Right ventricle myocardium inferior (tissue), 1 donor: ENCODE measurements around the gene RNF207. TPM values are rescaled to one million over a fixed set of nuclear protein-coding genes. Genes with fewer than 3 reads are reported as not detected.

Experiments
- ATAC-seq: fragments of 200-7000 bp; cut with Tn5 transposase; one replicate; pipeline ENCODE4 v1.9.1; 2020; ENCODE audit warnings: mild to moderate bottlenecking, moderate library complexity
- DNase-seq: peaks from one replicate; pipeline ENCODE4 v3.0.0; 2021; ENCODE audit errors: missing footprints
- intact Hi-C: fragments of 100-400 bp; cut with DNase I; formaldehyde crosslinking; loops from one replicate; pipeline ENCODE4 v1.11.0; 2022
- total RNA-seq: library from RNA; stranded (reverse); fragmentation: NEBNext Ultra II Directional; extraction: Animal tissue kit (Norgen Biotek cat#: 25700); gene quantifications from one replicate; pipeline ENCODE4 v1.2.1, GENCODE V29; 2021
- donor health status: DM: no; HTN: yes; CAD: no; lungs with severe emphysema.

RNF207 gene
- total RNA-seq, 1 donor from 2014 or later = 54.6 TPM

- no peak for DNase-seq
- intact Hi-C loops = no loop called here
- ATAC-seq = no peak
These were observed 14.0 kb upstream of the RNF207 start for GRCh38 chr1:6191968-6192367.

GRCh38 chr1:6197746-6198427, 8.0 kb upstream of the RNF207 start:
- ATAC-seq = no peak
- DNase-seq = no peak
- intact Hi-C loops = loop anchor here (5.0 kb wide), 1 partner anchor 39 kb away; the partner anchor contains the start of gene ICMT

GRCh38 chr1:6198646-6199297, 7.1 kb upstream of the RNF207 start:
- ATAC-seq (no peak), DNase-seq (no peak)
- intact Hi-C loops = loop anchor here (5.0 kb wide), 1 partner anchor 39 kb away; the partner anchor contains the start of gene ICMT

- peak; percentile 98 for ATAC-seq
- DNase-seq = peak; percentile 99
- intact Hi-C loops = loop anchor here (5.0 kb wide), 1 partner anchor 38 kb away; the partner anchor contains the start of gene ICMT
These were observed 6.4 kb upstream of the RNF207 start, which contains the start of gene RPL22 for GRCh38 chr1:6199298-6200187. RPL22 (minus strand) TSS chr1:6199595; CDS start chr1:6199573, 22 bp downstream.

- no peak for ATAC-seq
- DNase-seq = peak; percentile 39
- intact Hi-C loops = no loop called here
These were observed 5.6 kb upstream of the RNF207 start for GRCh38 chr1:6200188-6200809.

GRCh38 chr1:6202256-6202655, 3.7 kb upstream of the RNF207 start:
- intact Hi-C loops = no loop called here
- ATAC-seq (no peak), DNase-seq (no peak)

GRCh38 chr1:6206520-6206855, 569 bp downstream of the RNF207 start:
- DNase-seq (no peak), ATAC-seq (peak; percentile 3)
- intact Hi-C loops = loop anchor here (2.0 to 5.0 kb wide), 3 partner anchors 16 to 214 kb away; partner anchors contain the start of gene NPHP4

- no peak for DNase-seq
- intact Hi-C loops = loop anchor here (2.0 to 5.0 kb wide), 3 partner anchors 16 to 215 kb away; partner anchors contain the start of gene NPHP4
- ATAC-seq = peak; percentile 44
These were observed 1.4 kb downstream of the RNF207 start for GRCh38 chr1:6207075-6207885.

- DNase-seq (no peak), ATAC-seq (no peak)
- intact Hi-C loops = loop anchor here (2.0 to 5.0 kb wide), 3 partner anchors 15 to 216 kb away; partner anchors contain the start of gene NPHP4
These were observed 2.0 kb downstream of the RNF207 start for GRCh38 chr1:6207921-6208320.

- DNase-seq (peak; percentile 81), ATAC-seq (peak; percentile 43)
- intact Hi-C loops = loop anchor here (1.0 to 5.0 kb wide), 3 partner anchors 26 to 217 kb away; partner anchors contain the start of genes ICMT and NPHP4
These were observed 3.1 kb downstream of the RNF207 start for GRCh38 chr1:6208723-6209660.

GRCh38 chr1:6209661-6210580, 4.0 kb downstream of the RNF207 start:
- intact Hi-C loops = loop anchor here (1.0 to 5.0 kb wide), 3 partner anchors 25 to 218 kb away; partner anchors contain the start of genes ICMT and NPHP4
- DNase-seq = no peak
- no peak for ATAC-seq

- intact Hi-C loops = no loop called here
- ATAC-seq (no peak), DNase-seq (no peak)
These were observed 4.9 kb downstream of the RNF207 start for GRCh38 chr1:6210591-6211355.

- ATAC-seq (no peak), DNase-seq (no peak)
- intact Hi-C loops = no loop called here
These were observed 5.8 kb downstream of the RNF207 start for GRCh38 chr1:6211731-6212130.

- intact Hi-C loops = no loop called here
- DNase-seq (no peak), ATAC-seq (no peak)
These were observed 6.5 kb downstream of the RNF207 start for GRCh38 chr1:6212193-6212959.
